IPS-18a (cell line): Measurements from ENCODE around the gene GLT1D1.

Experiments
- H3K27ac ChIP-seq: one replicate; pipeline ENCODE4 v1.5.1; 2013; ENCODE audit warnings: low read length
- H3K27me3 ChIP-seq: one replicate; pipeline ENCODE4 v1.6.1; 2013; ENCODE audit warnings: mild to moderate bottlenecking, low read length; ENCODE audit not compliant: control insufficient read depth, insufficient read depth
- H3K36me3 ChIP-seq: one replicate; pipeline ENCODE4 v1.6.1; 2013; ENCODE audit warnings: low read depth, low read length; ENCODE audit not compliant: control insufficient read depth
- H3K4me1 ChIP-seq: one replicate; pipeline ENCODE4 v1.6.1; 2013; ENCODE audit warnings: low read depth, low read length; ENCODE audit not compliant: control insufficient read depth
- H3K4me3 ChIP-seq: one replicate; pipeline ENCODE4 v1.5.1; 2013; ENCODE audit warnings: low read length
- H3K9ac ChIP-seq: one replicate; pipeline ENCODE4 v1.6.1; 2013; ENCODE audit warnings: mild to moderate bottlenecking, low read length, moderate library complexity
- H3K9me3 ChIP-seq: one replicate; pipeline ENCODE4 v1.6.1; 2013; ENCODE audit warnings: low read depth, low read length; ENCODE audit not compliant: control insufficient read depth

The GLT1D1 gene

GRCh38 chr12:128930606-128931005 lies 77.3 kb downstream of the GLT1D1 start:
- no peaks in the 10 kb centered on the region for H3K36me3 ChIP-seq
- H3K27ac ChIP-seq = no peak overlapping the region

GRCh38 chr12:128932521-128932920 lies 79.2 kb downstream of the GLT1D1 start:
- Histone ChIP-seq H3K4me3 (no peak overlapping the region), H3K4me1 (no peaks in the 10 kb centered on the region), H3K27ac (no peak overlapping the region), H3K27me3 (no peaks in the 10 kb centered on the region), H3K9me3 (peaks cover 7% of the 10 kb centered on the region), H3K9ac (no peak overlapping the region), H3K36me3 (no peaks in the 10 kb centered on the region)

More at GRCh38 chr12:128930606-128931005, 77.3 kb downstream of the GLT1D1 start:
- H3K4me3 ChIP-seq = no peak overlapping the region
- no peak overlapping the region for H3K9ac ChIP-seq
- H3K4me1 ChIP-seq = no peaks in the 10 kb centered on the region
- peaks cover 7% of the 10 kb centered on the region for H3K9me3 ChIP-seq
- H3K27me3 ChIP-seq = no peaks in the 10 kb centered on the region

- H3K27ac ChIP-seq = no peak overlapping the region
- H3K9me3 ChIP-seq = peaks cover 12% of the 10 kb centered on the region
- H3K27me3 ChIP-seq = no peaks in the 10 kb centered on the region
- H3K4me1 ChIP-seq = no peaks in the 10 kb centered on the region
- H3K9ac ChIP-seq = no peak overlapping the region
- no peak overlapping the region for H3K4me3 ChIP-seq
- H3K36me3 ChIP-seq = no peaks in the 10 kb centered on the region
These were observed 79.8 kb downstream of the GLT1D1 start for GRCh38 chr12:128933039-128933438.

GRCh38 chr12:128933926-128934325 lies 80.6 kb downstream of the GLT1D1 start:
- no peaks in the 10 kb centered on the region for H3K27me3 ChIP-seq

GRCh38 chr12:128938886-128939285 lies 85.6 kb downstream of the GLT1D1 start:
- Histone ChIP-seq H3K27me3 (no peaks in the 10 kb centered on the region), H3K27ac (no peak overlapping the region), H3K4me1 (no peaks in the 10 kb centered on the region), H3K4me3 (no peak overlapping the region), H3K9ac (no peak overlapping the region), H3K36me3 (no peaks in the 10 kb centered on the region), H3K9me3 (peaks cover 9% of the 10 kb centered on the region)

More at GRCh38 chr12:128933926-128934325, 80.6 kb downstream of the GLT1D1 start:
- H3K36me3 ChIP-seq = no peaks in the 10 kb centered on the region
- no peaks in the 10 kb centered on the region for H3K4me1 ChIP-seq
- H3K9ac ChIP-seq = no peak overlapping the region
- peaks cover 12% of the 10 kb centered on the region for H3K9me3 ChIP-seq
- H3K27ac ChIP-seq = no peak overlapping the region
- H3K4me3 ChIP-seq = no peak overlapping the region

GRCh38 chr12:128940090-128940888 lies 87.0 kb downstream of the GLT1D1 start:
- Histone ChIP-seq H3K27me3 (no peaks in the 10 kb centered on the region), H3K27ac (no peak overlapping the region), H3K9me3 (peaks cover 15% of the 10 kb centered on the region), H3K4me3 (no peak overlapping the region), H3K9ac (no peak overlapping the region), H3K36me3 (no peaks in the 10 kb centered on the region), H3K4me1 (no peaks in the 10 kb centered on the region)

GRCh38 chr12:128940974-128941373 lies 87.7 kb downstream of the GLT1D1 start:
- Histone ChIP-seq H3K4me3 (no peak overlapping the region), H3K9ac (no peak overlapping the region), H3K4me1 (no peaks in the 10 kb centered on the region), H3K9me3 (peaks cover 15% of the 10 kb centered on the region), H3K36me3 (no peaks in the 10 kb centered on the region), H3K27me3 (no peaks in the 10 kb centered on the region), H3K27ac (no peak overlapping the region)

- Histone ChIP-seq H3K36me3 (no peaks in the 10 kb centered on the region), H3K27ac (no peak overlapping the region), H3K9ac (no peak overlapping the region), H3K4me3 (no peak overlapping the region), H3K9me3 (peaks cover 15% of the 10 kb centered on the region), H3K27me3 (no peaks in the 10 kb centered on the region), H3K4me1 (no peaks in the 10 kb centered on the region)
These were observed 89.7 kb downstream of the GLT1D1 start for GRCh38 chr12:128942960-128943477.

- H3K4me1 ChIP-seq = no peaks in the 10 kb centered on the region
- H3K9me3 ChIP-seq = peaks cover 14% of the 10 kb centered on the region
- H3K4me3 ChIP-seq = no peak overlapping the region
- no peak overlapping the region for H3K9ac ChIP-seq
- no peak overlapping the region for H3K27ac ChIP-seq
- H3K36me3 ChIP-seq = no peaks in the 10 kb centered on the region
- H3K27me3 ChIP-seq = no peaks in the 10 kb centered on the region
These were observed 91.7 kb downstream of the GLT1D1 start for GRCh38 chr12:128944956-128945355.

- H3K4me3 ChIP-seq = no peak overlapping the region
- no peaks in the 10 kb centered on the region for H3K4me1 ChIP-seq
- peaks cover 14% of the 10 kb centered on the region for H3K9me3 ChIP-seq
- H3K9ac ChIP-seq = no peak overlapping the region
- no peaks in the 10 kb centered on the region for H3K36me3 ChIP-seq
- H3K27ac ChIP-seq = no peak overlapping the region
- H3K27me3 ChIP-seq = no peaks in the 10 kb centered on the region
These were observed 93.9 kb downstream of the GLT1D1 start for GRCh38 chr12:128947209-128947608.

- no peaks in the 10 kb centered on the region for H3K36me3 ChIP-seq
- no peak overlapping the region for H3K9ac ChIP-seq
- no peaks in the 10 kb centered on the region for H3K27me3 ChIP-seq
- H3K9me3 ChIP-seq = peaks cover 9% of the 10 kb centered on the region
- H3K4me1 ChIP-seq = no peaks in the 10 kb centered on the region
- no peak overlapping the region for H3K27ac ChIP-seq
- no peak overlapping the region for H3K4me3 ChIP-seq
These were observed 95.8 kb downstream of the GLT1D1 start for GRCh38 chr12:128949086-128949485.

- H3K27ac ChIP-seq = no peak overlapping the region
- H3K4me3 ChIP-seq = no peak overlapping the region
- H3K9ac ChIP-seq = no peak overlapping the region
- H3K36me3 ChIP-seq = no peaks in the 10 kb centered on the region
- H3K27me3 ChIP-seq = no peaks in the 10 kb centered on the region
- peaks cover 18% of the 10 kb centered on the region for H3K9me3 ChIP-seq
- no peaks in the 10 kb centered on the region for H3K4me1 ChIP-seq
These were observed 98.2 kb downstream of the GLT1D1 start for GRCh38 chr12:128951448-128951847.
